GM19397 (cell line): Measurements from ENCODE around the gene IPO11.

ENCODE experiments used
- ATAC-seq: cut with Tn5 transposase; IDR thresholded peaks from one replicate; pipeline ENCODE4 v1.9.1; 2021; ENCODE audit warnings: mild to moderate bottlenecking, moderate library complexity; ENCODE audit not compliant: unreplicated experiment

The IPO11 gene

GRCh38 chr5:62412549-62413329, at the start of gene IPO11:
Gene IPO11 (plus strand): TSS chr5:62412763. CDS start chr5:62437280, 24,517 bp downstream.
- ATAC-seq, result peak; percentile 96

GRCh38 chr5:62369039-62369438, 43.5 kb upstream of the IPO11 start:
- ATAC-seq, result no peak

GRCh38 chr5:62371409-62371808, 41.2 kb upstream of the IPO11 start:
- ATAC-seq, result no peak

- ATAC-seq, result no peak
Observed at GRCh38 chr5:62372600-62372999, 40.0 kb upstream of the IPO11 start.

GRCh38 chr5:62373382-62373781, 39.2 kb upstream of the IPO11 start:
- ATAC-seq, result no peak

GRCh38 chr5:62374090-62374489, 38.5 kb upstream of the IPO11 start:
- no peak for ATAC-seq

GRCh38 chr5:62375627-62376026, 36.9 kb upstream of the IPO11 start:
- no peak for ATAC-seq

- ATAC-seq, result no peak
Observed at GRCh38 chr5:62376064-62376463, 36.5 kb upstream of the IPO11 start.

- no peak for ATAC-seq
Observed at GRCh38 chr5:62385131-62385530, 27.4 kb upstream of the IPO11 start.

- no peak for ATAC-seq
Observed at GRCh38 chr5:62385816-62386400, 26.7 kb upstream of the IPO11 start.

GRCh38 chr5:62386824-62387223, 25.7 kb upstream of the IPO11 start:
- ATAC-seq, result no peak

GRCh38 chr5:62395210-62395950, 17.2 kb upstream of the IPO11 start:
- no peak for ATAC-seq

GRCh38 chr5:62403411-62404250, 8.9 kb upstream of the IPO11 start, which contains the start of gene DIMT1:
Gene DIMT1 (minus strand): TSS chr5:62403905. CDS start chr5:62403772, 133 bp downstream.
- ATAC-seq, result peak; percentile 99

- ATAC-seq, result no peak
Observed at GRCh38 chr5:62413711-62414110, 1.1 kb downstream of the IPO11 start.

GRCh38 chr5:62418462-62419076, 6.0 kb downstream of the IPO11 start:
- ATAC-seq, result no peak

GRCh38 chr5:62419609-62420008, 7.0 kb downstream of the IPO11 start:
- no peak for ATAC-seq

- ATAC-seq, result no peak
Observed at GRCh38 chr5:62421414-62421813, 8.9 kb downstream of the IPO11 start.

GRCh38 chr5:62424763-62425162, 12.2 kb downstream of the IPO11 start:
- ATAC-seq, result no peak

GRCh38 chr5:62431735-62432620, 19.4 kb downstream of the IPO11 start:
- ATAC-seq, result no peak
